Tibial nerve (tissue), 4 donors: ENCODE measurements around the gene URAD. TPM values are rescaled to one million over a fixed set of nuclear protein-coding genes. Genes with fewer than 3 reads are reported as not detected.
"Not testable (repeated sequence)": the region's sequence is repeated elsewhere in the genome, so short reads cannot be mapped to it uniquely, and the experiment has no call there.

Experiments used
- DNase-seq, 2 donors: peaks; one replicate each; pipeline ENCODE4 v3.0.0-alpha.2; 2019; ENCODE audit warnings: low spot score in 2 of 2
- H3K27ac ChIP-seq, 4 donors: fragments of 200-600 bp; sonication (generic) in 3 of 4; one replicate each; pipeline ENCODE4 v1.5.1; 2017 to 2019; ENCODE audit warnings: mild to moderate bottlenecking in 1 of 4
- H3K27me3 ChIP-seq, 2 donors: fragments of 200-600 bp; sonication (generic) in 1 of 2; one replicate each; pipeline versions ENCODE4 v1.5.1 to v1.6.0; 2017 to 2019
- H3K36me3 ChIP-seq, 3 donors: fragments of 200-600 bp; sonication (generic); one replicate each; pipeline ENCODE4 v1.5.1; 2018 to 2019
- H3K4me1 ChIP-seq, 4 donors: fragments of 200-600 bp; sonication (generic) in 3 of 4; one replicate each; pipeline ENCODE4 v1.5.1; 2017 to 2019
- H3K4me3 ChIP-seq, 4 donors: fragments of 200-600 bp; sonication (generic) in 3 of 4; one replicate each; pipeline ENCODE4 v1.5.1; 2017 to 2019; ENCODE audit warnings: mild to moderate bottlenecking in 1 of 4, moderate library complexity in 1 of 4
- H3K9me3 ChIP-seq, 4 donors: fragments of 200-600 bp; sonication (generic) in 3 of 4; one replicate each; pipeline ENCODE4 v1.5.1; 2017 to 2019
- CTCF ChIP-seq, 5 experiments: fragments of 200-600 bp in 3 of 5; fragments of 450-650 bp in 2 of 5; sonication (generic) in 3 of 5; IDR thresholded peaks; one replicate each; pipeline ENCODE4 v1.5.1; 2016 to 2019; ENCODE audit warnings: antibody characterized with exemption in 5 of 5, mild to moderate bottlenecking in 3 of 5, moderate library complexity in 2 of 5
- EP300 ChIP-seq, 2 donors: sonication (generic); formaldehyde crosslinking; IDR thresholded peaks; one replicate each; pipeline ENCODE4 v1.6.1; 2017; ENCODE audit warnings: antibody characterized with exemption in 2 of 2, mild to moderate bottlenecking in 1 of 2
- POLR2A ChIP-seq, 2 donors: fragments of 450-650 bp; IDR thresholded peaks; one replicate each; pipeline ENCODE4 v1.6.1; 2017; ENCODE audit warnings: antibody characterized with exemption in 2 of 2, mild to moderate bottlenecking in 2 of 2, moderate library complexity in 2 of 2
- WGBS, 2 donors: methylation state at CpG; one replicate each; pipeline ENCODE4 v1.1.5; 2018; 5-methylcytosine and 5-hydroxymethylcytosine counted together
- total RNA-seq, 4 donors: library from RNA; depleted of rRNA; stranded (reverse); fragments of >200 nt; gene quantifications; one replicate each; pipeline ENCODE4 v1.1.0, GENCODE V29; 2016

URAD gene
- total RNA-seq, 4 donors from 2014 or later, result not detected

GRCh38 chr13:28010046-28010445 is 21.6 kb upstream of the URAD start:
- Histone ChIP-seq H3K27ac (no peak overlapping the region), H3K27me3 (peaks cover 0 to 16% of the 10 kb centered on the region in 2 donors), H3K36me3 (no peaks in the 10 kb centered on the region), H3K4me3 (no peak overlapping the region), H3K4me1 (no peaks in the 10 kb centered on the region), H3K9me3 (no peaks in the 10 kb centered on the region)
- no peak for DNase-seq
- no peak for TF ChIP-seq EP300 (IDR thresholded peaks at IDR 0.05)
- TF ChIP-seq POLR2A (IDR thresholded peaks at IDR 0.05), result no peak
- TF ChIP-seq CTCF (IDR thresholded peaks at IDR 0.05), result no peak
- WGBS, 2 donors, result 56 to 62% methylated on average over 5 of the region's 5 CpGs

- 93 to 94% methylated on average over 13 of the region's 13 CpGs for WGBS, 2 donors
- not testable (repeated sequence) for H3K4me1 ChIP-seq, H3K9me3 ChIP-seq, H3K27ac ChIP-seq, H3K4me3 ChIP-seq, H3K27me3 ChIP-seq, H3K36me3 ChIP-seq, DNase-seq
These were observed 16.5 kb upstream of the URAD start for GRCh38 chr13:28005016-28005415.

GRCh38 chr13:28002886-28003698 is 14.6 kb upstream of the URAD start:
- no peaks in the 10 kb centered on the region for H3K27me3 ChIP-seq
- H3K27ac ChIP-seq, result no peak overlapping the region
- no peaks in the 10 kb centered on the region for H3K36me3 ChIP-seq
- no peak for DNase-seq
- H3K9me3 ChIP-seq, result no peaks in the 10 kb centered on the region
- WGBS, 2 donors, result 86 to 87% methylated on average over 6 of the region's 6 CpGs
- H3K4me3 ChIP-seq, result no peak overlapping the region
- no peaks in the 10 kb centered on the region for H3K4me1 ChIP-seq
- TF ChIP-seq POLR2A (IDR thresholded peaks at IDR 0.05) (no peak), EP300 (IDR thresholded peaks at IDR 0.05) (no peak), CTCF (IDR thresholded peaks at IDR 0.05) (no peak)

- no peak for DNase-seq
- H3K27me3 ChIP-seq, result no peaks in the 10 kb centered on the region
- no peaks in the 10 kb centered on the region for H3K9me3 ChIP-seq
- H3K4me1 ChIP-seq, result no peaks in the 10 kb centered on the region
- H3K36me3 ChIP-seq, result no peaks in the 10 kb centered on the region
- H3K4me3 ChIP-seq, result no peak overlapping the region
- no peak for TF ChIP-seq EP300 (IDR thresholded peaks at IDR 0.05)
- no peak for TF ChIP-seq CTCF (IDR thresholded peaks at IDR 0.05)
- no peak for TF ChIP-seq POLR2A (IDR thresholded peaks at IDR 0.05)
- no peak overlapping the region for H3K27ac ChIP-seq
- WGBS, 2 donors, result 80 to 81% methylated on average over 19 to 20 of the region's 20 CpGs
These were observed 13.5 kb upstream of the URAD start for GRCh38 chr13:28001837-28002473.

- DNase-seq, result no peak
- no peak for TF ChIP-seq EP300 (IDR thresholded peaks at IDR 0.05)
- no peak for TF ChIP-seq CTCF (IDR thresholded peaks at IDR 0.05)
- TF ChIP-seq POLR2A (IDR thresholded peaks at IDR 0.05), result no peak
- 73 to 79% methylated on average over 4 to 9 of the region's 11 CpGs for WGBS, 2 donors
These were observed 12.6 kb upstream of the URAD start for GRCh38 chr13:28001049-28001448.

More at GRCh38 chr13:28001049-28001448, 12.6 kb upstream of the URAD start:
- H3K27ac ChIP-seq, result no peak overlapping the region
- H3K36me3 ChIP-seq, result no peaks in the 10 kb centered on the region
- no peaks in the 10 kb centered on the region for H3K4me1 ChIP-seq
- no peaks in the 10 kb centered on the region for H3K9me3 ChIP-seq
- H3K4me3 ChIP-seq, result no peak overlapping the region
- no peaks in the 10 kb centered on the region for H3K27me3 ChIP-seq
